HG03442 (cell line): ENCODE data around the gene ZSCAN21.

Experiments
- ATAC-seq: cut with Tn5 transposase; IDR thresholded peaks from one replicate; pipeline ENCODE4 v1.9.1; 2021; ENCODE audit warnings: mild to moderate bottlenecking, moderate library complexity; ENCODE audit not compliant: unreplicated experiment

Gene ZSCAN21

DNA sequence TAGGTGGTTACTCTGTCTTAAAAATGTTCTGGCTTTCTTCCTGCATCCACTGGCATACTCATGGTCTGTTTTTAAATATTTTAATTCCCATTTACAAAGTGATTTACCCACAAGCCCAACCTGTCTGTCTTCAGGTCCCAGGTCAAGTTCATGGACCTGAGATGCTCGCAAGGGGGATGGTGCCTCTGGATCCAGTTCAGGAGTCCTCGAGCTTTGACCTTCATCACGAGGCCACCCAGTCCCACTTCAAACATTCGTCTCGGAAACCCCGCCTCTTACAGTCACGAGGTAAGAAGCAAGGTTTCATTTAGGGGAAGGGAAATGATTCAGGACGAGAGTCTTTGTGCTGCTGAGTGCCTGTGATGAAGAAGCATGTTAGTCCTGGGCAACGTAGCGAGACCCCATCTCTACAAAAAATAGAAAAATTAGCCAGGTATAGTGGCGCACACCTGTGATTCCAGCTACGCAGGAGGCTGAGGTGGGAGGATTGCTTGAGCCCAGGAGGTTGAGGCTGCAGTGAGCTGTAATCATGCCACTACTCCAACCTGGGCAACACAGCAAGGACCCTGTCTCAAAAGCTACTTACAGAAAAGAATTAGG, 25.5 kb upstream of the ZSCAN21 start:
- ATAC-seq, result no peak

DNA sequence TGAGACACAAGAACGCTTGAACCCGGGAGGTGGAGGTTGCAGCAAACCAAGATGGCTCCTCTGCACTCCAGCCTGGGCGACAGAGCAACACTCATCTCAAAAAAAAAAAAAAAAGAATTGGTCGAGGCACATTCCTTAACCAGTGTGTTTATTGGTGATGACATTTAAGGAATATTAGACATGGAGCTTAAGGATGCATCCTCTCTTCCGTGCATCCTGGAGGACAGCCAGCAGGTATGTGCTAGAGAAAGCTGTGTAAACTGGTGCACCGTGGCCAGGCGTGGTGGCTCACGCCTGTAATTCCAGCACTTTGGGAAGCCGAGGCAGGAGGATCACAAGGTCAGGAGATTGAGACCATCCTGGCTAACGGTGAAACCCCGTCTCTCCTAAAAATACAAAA, 22.4 kb upstream of the ZSCAN21 start:
- no peak for ATAC-seq

GRCh38 chr7:100029596-100029995, 20.0 kb upstream of the ZSCAN21 start:
- ATAC-seq, result no peak

DNA sequence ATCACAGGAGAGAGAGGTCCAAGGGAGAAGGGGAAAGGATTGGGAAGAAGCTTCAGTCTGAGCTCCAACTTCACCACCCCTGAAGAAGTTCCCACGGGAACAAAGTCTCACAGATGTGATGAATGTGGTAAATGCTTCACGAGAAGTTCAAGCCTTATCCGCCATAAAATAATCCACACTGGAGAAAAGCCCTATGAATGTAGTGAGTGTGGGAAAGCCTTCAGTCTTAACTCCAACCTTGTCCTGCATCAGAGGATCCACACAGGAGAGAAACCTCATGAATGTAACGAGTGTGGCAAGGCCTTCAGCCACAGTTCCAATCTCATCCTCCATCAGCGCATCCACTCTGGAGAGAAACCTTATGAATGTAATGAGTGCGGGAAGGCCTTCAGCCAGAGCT, 16.0 kb upstream of the ZSCAN21 start:
- no peak for ATAC-seq

GRCh38 chr7:100034871-100035510, 14.6 kb upstream of the ZSCAN21 start:
- ATAC-seq, result no peak

DNA sequence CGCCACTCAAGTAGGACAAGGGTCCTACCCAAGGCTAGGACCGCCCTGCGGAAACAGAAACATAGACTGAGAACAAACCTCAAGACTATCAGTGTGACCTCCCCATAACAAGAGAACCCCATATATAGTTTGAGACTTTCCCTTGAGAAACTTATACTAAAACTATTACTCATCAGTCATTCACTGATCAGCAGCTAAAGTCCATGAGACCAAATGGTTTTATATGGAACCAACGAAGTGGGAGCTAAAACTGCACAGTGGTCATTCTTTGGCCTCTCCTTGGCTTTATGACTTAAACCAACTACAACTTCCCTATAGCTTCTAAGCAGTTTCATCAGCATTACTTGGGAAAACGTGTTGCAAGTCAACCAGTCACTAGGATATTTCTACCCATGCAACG, 13.7 kb upstream of the ZSCAN21 start:
- ATAC-seq, result no peak

- no peak for ATAC-seq
These were observed 11.2 kb upstream of the ZSCAN21 start for GRCh38 chr7:100038326-100038725.

GRCh38 chr7:100040575-100040974, 9.0 kb upstream of the ZSCAN21 start:
- no peak for ATAC-seq

- ATAC-seq, result no peak
These were observed 4.9 kb upstream of the ZSCAN21 start for GRCh38 chr7:100044718-100045117.

- no peak for ATAC-seq
These were observed 894 bp upstream of the ZSCAN21 start for GRCh38 chr7:100048680-100049079.

DNA sequence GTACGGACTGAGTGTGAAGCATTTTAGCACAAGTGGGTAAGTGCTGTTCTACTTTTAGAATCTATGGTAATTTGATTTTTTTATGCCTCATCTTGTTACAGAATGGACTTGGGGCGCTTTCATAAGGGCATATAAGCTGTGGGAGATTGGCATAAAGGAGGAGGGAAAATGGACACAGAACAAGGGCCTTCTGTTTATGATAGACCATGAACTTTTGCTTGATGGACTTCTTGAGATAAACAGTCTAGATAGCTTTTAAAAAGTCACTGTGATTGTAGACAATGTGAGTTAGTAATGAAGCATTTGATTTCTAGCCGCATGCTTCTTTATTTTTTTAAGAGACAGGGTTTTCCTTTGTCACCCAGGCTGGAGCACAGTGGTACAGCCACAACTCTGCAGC, 2.0 kb downstream of the ZSCAN21 start:
- ATAC-seq, result no peak

DNA sequence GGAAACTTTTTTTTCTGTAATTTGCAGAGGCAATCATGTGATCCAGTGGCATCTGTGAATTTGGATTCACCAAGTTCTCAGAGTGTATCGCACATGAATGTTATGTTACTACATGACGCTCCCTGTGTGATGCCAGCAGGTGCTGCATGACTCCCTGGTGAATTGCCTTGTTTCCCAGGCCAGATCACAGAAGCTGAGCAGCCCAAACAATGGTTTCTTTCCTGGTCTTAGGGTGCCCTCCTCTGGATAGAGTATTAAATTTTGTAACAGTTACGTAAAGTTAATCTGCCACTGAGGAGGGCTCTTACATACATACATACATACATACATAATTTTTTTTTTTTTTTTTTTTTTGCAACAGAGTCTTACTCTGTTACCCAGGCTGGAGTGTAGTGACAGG, 3.6 kb downstream of the ZSCAN21 start:
- ATAC-seq, result no peak

DNA sequence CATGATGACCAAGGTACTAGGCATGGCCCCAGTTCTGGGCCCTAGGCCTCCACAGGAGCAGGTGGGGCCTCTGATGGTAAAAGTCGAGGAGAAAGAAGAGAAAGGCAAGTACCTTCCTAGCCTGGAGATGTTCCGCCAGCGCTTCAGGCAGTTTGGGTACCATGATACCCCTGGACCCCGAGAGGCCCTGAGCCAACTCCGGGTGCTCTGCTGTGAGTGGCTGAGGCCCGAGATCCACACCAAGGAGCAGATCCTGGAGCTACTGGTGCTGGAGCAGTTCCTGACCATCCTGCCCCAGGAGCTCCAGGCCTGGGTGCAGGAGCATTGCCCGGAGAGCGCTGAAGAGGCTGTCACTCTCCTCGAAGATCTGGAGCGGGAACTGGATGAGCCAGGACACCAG, 7.4 kb downstream of the ZSCAN21 start:
- no peak for ATAC-seq

- no peak for ATAC-seq
These were observed 9.7 kb downstream of the ZSCAN21 start for GRCh38 chr7:100059251-100059739.

DNA sequence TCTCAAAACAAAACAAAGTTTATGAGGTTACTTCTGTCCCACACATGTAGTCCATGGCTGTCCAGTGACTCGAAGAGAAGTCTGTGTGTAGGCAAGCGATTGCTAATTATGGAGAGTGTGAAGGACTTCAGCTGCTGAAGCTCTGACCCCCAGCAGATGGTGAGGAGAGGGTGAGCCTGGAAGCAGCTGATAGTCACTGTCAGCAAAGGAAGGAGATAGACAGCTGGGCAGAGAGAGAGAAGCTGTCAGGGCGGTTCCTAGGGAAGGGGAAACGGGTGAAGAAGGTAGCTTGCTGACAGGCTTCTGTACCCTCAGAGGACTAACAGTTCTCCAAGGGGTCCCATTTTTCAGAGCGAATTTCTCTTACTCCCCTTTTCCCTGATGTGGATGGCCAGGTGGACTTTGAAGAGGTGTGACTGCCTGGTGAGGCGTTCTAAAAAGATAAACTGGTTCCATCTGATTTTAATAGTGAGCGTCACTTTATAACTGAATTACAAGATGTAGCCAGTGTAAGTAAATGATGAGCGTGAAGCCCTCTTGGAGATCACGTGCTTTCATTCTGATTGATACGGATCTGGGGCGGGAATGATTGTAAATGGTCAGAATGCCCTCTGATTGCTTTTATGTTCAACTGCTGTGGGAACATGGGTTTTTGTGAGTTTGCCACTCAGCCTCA, 12.1 kb downstream of the ZSCAN21 start:
- no peak for ATAC-seq

DNA sequence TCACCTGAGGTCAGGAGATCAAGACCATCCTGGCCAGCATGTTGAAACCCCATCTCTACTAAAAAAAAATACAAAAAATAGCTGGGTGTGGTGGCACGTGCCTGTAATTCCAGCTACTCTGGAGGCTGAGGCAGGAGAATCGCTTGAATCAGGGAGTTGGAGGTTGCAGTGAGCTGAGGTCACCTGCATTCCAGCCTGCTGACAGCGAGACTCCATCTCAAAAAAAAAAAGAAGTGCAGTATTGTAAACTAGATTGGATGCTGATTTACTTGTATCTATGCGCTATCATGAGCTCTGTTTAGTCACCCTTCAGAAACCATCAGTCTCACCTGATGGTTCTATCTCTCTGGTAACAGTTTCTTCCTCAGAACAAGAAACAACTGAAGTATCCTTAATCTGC, 13.8 kb downstream of the ZSCAN21 start:
- ATAC-seq, result no peak

DNA sequence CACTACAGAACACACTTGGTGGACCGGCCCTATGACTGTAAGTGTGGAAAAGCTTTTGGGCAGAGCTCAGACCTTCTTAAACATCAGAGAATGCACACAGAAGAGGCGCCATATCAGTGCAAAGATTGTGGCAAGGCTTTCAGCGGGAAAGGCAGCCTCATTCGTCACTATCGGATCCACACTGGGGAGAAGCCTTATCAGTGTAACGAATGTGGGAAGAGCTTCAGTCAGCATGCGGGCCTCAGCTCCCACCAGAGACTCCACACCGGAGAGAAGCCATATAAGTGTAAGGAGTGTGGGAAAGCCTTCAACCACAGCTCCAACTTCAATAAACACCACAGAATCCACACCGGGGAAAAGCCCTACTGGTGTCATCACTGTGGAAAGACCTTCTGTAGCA, 14.6 kb downstream of the ZSCAN21 start:
- no peak for ATAC-seq

- no peak for ATAC-seq
These were observed 16.0 kb downstream of the ZSCAN21 start for GRCh38 chr7:100065452-100066186.

DNA sequence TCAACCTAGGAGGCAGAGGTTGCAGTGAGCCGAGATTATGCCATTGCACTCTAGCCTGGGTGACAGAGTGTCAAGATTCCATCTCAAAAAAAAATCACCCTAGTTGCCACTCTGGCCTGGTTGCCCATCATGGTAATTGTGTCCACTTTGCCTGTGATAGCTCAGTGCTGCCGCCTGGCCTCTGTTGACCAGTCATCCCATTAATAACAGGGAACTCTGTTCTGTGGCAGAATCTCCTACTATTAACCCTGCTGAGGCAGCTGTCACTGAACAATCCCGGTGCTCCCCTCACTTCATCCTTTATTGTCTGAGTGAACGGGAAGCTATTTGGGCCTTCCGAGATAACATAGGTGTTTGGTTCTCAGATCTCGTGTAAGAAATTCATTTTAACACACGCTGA, 17.4 kb downstream of the ZSCAN21 start:
- ATAC-seq, result no peak

DNA sequence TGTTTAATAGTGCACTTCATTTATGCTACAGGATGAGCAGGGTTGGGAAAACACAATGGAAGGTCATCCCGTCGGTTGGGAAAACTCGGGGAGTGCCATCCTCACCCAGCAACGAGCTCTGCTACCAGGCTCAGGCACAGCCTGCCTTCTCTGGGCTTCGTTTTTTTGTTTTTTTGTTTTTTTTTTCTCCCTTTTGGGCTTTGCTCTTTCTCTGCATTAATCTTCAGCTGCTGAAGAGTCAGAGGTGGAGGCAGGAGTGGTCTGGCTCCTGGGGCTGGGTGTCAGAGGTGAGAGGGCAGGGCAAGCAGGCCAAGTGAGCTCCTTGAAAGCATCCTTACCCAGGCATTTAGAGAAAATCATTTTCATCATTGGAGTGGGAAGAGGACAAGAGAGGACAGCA, 20.4 kb downstream of the ZSCAN21 start:
- no peak for ATAC-seq

GRCh38 chr7:100071018-100071723, 21.6 kb downstream of the ZSCAN21 start:
- ATAC-seq, result no peak
